PFSK-1 (cell line): ENCODE results near the gene CDC123.

Experiments used
- POLR2AphosphoS5 ChIP-seq: IDR thresholded peaks from 2 replicates; pipeline ENCODE4 v1.6.1; 2012; ENCODE audit warnings: low read depth, mild to moderate bottlenecking, control low read depth, low read length, moderate library complexity
- REST ChIP-seq, 2 experiments: IDR thresholded peaks; 2 replicates each; pipeline versions ENCODE4 v1.6.1 to v1.8.0; 2011 to 2012; ENCODE audit warnings: low read depth in 2 of 2, low read length in 2 of 2, control low read depth in 1 of 2, inconsistent platforms in 1 of 2, mild to moderate bottlenecking in 1 of 2, moderate library complexity in 1 of 2; ENCODE audit not compliant: insufficient read depth in 1 of 2
- SIN3A ChIP-seq: IDR thresholded peaks from 2 replicates; pipeline ENCODE4 v1.6.1; 2012; ENCODE audit warnings: mild to moderate bottlenecking, low read length, moderate library complexity, borderline replicate concordance; ENCODE audit not compliant: insufficient read depth

- TF ChIP-seq REST (IDR thresholded peaks at IDR 0.05; ENCODE audit: insufficient read depth in 1 of 2, low read depth in 2 of 2, low read length in 2 of 2): no peak
- no peak for TF ChIP-seq POLR2AphosphoS5
- no peak for TF ChIP-seq SIN3A
These were observed 29.8 kb upstream of the CDC123 start for GRCh38 chr10:12165999-12166775.
